MV-4-11 (cell line): Measurements from ENCODE around the gene ALDH4A1.

ENCODE experiments used
- DNase-seq: peaks from one replicate; lab custom pipeline; 2025; lab: John Stamatoyannopoulos, UW

ALDH4A1 gene, protein sequence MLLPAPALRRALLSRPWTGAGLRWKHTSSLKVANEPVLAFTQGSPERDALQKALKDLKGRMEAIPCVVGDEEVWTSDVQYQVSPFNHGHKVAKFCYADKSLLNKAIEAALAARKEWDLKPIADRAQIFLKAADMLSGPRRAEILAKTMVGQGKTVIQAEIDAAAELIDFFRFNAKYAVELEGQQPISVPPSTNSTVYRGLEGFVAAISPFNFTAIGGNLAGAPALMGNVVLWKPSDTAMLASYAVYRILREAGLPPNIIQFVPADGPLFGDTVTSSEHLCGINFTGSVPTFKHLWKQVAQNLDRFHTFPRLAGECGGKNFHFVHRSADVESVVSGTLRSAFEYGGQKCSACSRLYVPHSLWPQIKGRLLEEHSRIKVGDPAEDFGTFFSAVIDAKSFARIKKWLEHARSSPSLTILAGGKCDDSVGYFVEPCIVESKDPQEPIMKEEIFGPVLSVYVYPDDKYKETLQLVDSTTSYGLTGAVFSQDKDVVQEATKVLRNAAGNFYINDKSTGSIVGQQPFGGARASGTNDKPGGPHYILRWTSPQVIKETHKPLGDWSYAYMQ

GRCh38 chr1:18902523-18903290, at the start of gene ALDH4A1:
Gene ALDH4A1 (minus strand): TSS chr1:18902555. CDS start chr1:18902523, 32 bp downstream.
- DNase-seq: peak; percentile 98

DNA sequence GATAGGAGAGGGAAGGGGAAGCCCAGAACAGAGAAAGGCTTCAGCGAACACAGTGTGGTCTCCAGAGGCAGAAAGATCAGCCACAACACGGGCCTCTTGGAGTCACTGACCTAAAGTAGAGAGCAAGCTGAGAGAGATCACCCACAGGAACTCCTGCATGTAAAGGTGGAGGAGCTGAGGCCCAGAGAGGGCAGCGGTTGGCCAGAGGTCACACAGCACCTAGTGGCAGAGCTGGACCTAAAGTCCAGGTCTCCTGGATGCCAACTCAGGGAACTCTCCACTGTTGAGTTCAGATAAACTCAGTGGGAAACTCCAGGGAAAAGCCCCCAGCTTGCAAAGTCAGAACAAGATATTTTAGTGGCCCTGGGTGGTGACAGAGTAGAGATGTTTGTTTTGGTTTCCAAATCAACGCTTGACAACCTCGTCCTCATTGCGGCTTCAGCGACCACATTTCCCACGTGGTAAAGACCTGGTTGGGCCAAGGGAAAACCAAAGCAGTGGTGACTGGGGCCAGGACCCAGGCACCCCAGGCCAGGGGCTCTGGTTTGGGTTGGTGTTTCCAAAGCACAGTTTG, 49.5 kb upstream of the ALDH4A1 start:
- DNase-seq: peak; percentile 72

DNA sequence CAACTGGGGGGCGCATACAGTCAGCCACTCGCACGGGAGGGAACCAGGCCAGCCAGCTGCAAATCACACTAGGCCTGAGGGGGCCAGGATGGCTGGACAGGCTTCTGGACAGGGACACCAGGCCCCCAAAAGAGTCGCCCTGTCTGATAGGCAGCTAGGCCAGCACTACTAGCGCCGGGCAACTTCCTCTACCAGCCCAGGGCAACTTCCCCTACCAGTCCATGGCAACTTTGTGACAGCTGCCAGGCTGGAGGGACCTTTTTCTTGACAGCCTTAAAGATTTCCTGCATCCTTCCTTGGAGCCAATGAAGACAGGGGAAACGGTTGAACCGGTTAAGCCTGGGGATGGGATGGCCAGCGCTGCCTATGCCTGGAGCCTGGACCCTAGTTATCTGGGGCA, 49.1 kb upstream of the ALDH4A1 start:
- peak; percentile 51 for DNase-seq

- DNase-seq: no peak
These were observed 48.2 kb upstream of the ALDH4A1 start for GRCh38 chr1:18950401-18951026.

- DNase-seq: peak; percentile 8
These were observed 47.5 kb upstream of the ALDH4A1 start for GRCh38 chr1:18949686-18950400.

DNA sequence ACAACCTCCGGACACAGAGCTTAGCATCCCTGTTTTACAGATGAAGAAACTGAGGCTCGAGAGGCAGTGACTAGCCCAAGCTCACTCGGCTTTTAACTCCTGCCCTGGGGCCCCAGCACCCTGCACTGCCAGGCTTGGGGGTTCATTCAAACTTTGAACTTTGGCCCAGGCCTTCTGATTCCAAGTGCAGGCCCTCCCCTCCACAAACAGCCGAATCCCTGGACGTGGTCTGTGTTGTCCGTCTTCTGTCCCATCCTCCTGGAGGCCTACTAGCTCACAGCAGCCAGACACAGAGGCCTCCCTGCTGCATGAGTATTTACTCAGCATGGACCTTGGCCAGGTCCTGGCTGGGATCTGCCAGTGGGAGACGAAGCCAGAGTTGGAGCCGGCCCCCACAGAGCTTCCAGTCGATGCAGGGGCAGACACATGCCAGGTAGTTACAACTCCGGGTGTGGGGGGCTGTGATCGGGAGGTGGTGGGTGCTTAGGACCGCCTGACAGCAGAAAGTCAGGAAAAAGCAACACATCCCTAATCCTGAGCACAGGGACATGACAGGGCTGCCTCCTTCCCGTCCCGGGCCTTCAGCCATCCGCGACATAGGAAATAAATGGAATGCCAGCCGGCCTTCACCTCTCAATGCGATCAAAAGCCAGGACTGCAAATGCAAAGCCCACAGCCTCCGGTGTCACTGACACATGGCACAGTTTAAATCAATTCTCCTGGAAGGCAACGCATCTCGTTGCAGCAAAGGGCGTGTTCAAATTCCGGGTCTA, 46.7 kb upstream of the ALDH4A1 start:
- DNase-seq: no peak

DNA sequence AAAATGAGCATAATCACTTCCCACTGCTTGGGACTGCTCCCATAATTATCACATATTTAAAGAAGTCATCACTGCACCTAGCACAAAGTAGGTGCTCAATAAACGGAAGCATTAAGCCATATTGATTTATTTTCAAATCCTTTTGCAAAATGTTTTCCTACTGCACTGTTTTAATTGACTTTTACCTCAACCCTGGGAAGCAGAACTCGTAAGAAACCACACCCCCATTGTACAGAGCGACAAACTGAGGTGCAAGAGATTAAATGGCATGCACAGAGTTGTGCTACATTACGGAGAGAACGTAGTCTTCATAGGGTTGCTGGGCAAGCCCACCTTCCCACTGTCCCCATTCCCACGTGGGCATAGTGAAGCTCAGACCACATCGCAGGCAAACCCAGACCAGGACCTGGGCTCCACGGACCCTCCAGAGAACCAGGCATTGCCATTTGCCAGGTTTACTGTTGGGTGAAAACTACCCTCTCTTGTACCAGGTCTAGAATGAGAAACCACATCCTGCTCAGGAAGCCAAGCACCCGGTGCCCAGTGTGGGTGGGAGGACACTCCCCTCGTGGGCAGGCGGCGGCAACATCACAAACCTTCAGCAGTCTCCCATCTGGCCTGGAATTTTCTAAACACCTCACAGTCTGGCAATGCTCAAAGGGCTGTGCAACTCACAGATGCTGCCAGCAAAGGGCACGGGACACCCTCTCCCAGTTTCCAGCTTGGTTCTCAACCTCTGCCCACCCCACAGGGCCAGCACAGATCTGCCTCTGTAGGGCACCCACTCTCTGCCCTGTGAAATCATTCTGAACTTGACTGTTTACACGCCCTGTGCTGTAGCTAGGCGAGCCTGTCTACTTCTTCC, 45.9 kb upstream of the ALDH4A1 start:
- DNase-seq: no peak

DNA sequence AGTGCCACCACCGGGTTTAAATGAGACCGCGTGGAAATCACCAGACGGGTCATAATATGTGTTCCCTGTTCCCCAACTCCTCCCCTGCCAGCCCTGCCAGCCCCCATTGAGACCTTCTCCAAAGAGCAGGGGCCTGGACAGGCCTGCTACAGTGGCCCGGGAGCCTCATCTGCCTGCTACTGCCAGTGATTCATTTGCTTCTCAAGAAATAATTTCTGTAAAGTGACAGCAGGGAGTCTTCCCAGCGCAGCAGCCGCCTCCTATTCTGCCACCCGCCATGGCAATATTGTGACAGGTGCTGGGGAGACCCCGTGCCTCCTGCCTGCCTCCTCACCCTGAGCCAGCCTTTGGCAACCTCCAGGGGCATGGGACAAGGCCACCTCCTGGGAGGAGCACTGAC, 45.2 kb upstream of the ALDH4A1 start:
- DNase-seq: no peak

GRCh38 chr1:18946550-18947381, 44.4 kb upstream of the ALDH4A1 start:
- no peak for DNase-seq

DNA sequence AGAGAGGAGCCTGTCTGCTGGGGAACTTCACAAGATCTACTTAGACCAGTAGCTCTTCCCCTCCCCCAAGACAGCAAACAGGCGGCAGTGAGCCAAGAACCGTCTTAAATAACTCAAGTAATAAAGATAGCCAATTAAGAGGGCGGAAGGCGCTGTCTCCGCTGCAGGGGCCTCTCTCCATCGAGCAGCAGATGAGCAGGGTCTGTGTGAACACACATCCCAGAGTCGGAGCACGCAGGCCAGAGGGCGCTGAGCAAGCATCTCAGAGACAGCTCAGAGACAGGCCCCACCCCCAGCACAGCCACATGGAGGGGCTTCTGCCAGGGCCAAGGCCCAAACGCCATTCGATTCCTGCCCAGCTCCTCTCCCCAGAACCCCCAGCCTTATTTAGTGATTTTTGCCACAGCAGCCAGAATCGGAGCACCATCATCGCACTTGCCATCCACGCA, 43.1 kb upstream of the ALDH4A1 start:
- no peak for DNase-seq

DNA sequence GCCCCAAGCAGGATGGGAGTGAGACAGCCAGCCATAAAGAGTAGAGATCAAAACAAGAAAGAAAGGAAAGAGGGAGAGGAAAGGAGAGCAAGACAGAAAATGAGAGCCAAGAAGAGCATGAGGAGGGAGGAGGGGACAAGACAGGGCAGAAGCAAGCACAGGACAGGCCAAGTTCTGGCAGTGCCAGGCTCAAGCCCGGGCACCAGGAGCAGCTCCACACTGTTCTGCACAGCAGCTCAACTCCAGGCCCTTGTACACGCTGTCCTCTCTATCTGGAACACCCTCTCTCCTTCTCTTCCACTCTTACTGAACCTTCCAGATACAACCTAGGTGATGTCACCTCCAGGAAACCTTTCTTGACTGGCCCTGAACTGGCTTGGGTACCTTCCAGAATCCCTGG, 42.5 kb upstream of the ALDH4A1 start:
- DNase-seq: no peak

DNA sequence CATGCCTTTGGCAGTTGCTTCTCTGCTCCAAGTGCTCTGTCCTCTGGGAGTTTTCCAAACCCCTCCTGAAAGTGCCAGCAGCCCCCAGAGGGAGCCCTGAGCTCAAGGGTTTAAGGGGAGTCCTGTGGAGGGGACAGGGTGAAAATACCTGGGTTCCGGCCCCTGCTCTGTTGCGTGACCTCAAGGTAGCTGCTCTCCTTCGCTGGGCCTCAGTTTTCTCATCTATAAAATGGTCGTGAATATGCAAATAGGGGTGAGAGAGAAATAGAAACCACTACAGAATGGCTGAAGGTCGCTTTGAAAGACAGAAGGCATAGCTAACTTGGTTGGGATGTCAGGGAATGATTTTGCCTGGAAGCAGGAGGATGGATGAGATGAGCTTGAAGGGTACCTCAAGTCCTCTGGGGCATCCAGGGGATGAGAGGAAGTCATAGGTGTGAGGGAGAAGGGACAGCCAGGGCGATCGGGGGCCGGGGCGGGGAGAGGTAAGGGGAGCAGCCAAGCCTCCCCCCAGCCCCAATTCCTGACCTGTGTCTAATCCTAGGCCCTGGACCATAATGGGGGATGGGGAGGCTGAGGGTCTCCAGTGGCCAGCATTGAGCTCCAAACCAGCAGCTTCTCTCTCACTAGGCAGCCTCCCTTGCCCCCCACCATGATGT, 41.7 kb upstream of the ALDH4A1 start:
- DNase-seq: no peak

GRCh38 chr1:18943162-18943561, 40.8 kb upstream of the ALDH4A1 start:
- no peak for DNase-seq

GRCh38 chr1:18942340-18942739, 40.0 kb upstream of the ALDH4A1 start:
- no peak for DNase-seq

GRCh38 chr1:18941221-18942141, 39.1 kb upstream of the ALDH4A1 start:
- no peak for DNase-seq

GRCh38 chr1:18940303-18941020, 38.1 kb upstream of the ALDH4A1 start:
- DNase-seq: no peak
